ENCODE measurements around the gene ZNF76. TPM values are rescaled to one million over a fixed set of nuclear protein-coding genes. Genes with fewer than 3 reads are reported as not detected.

Gene ZNF76
- total and polyA plus RNA-seq, 10 of the 15 experiments (the other 5 are each of a cell fraction or from before 2014, with no cell fraction given): 2.8 to 41.0 (median 24.8) TPM

GRCh38 chr6:35273822-35274559 is 14.5 kb downstream of the ZNF76 start (continued):
- no peak for TF ChIP-seq ATF2 (IDR thresholded peaks at IDR 0.05; ENCODE audit: low read length)

DNA sequence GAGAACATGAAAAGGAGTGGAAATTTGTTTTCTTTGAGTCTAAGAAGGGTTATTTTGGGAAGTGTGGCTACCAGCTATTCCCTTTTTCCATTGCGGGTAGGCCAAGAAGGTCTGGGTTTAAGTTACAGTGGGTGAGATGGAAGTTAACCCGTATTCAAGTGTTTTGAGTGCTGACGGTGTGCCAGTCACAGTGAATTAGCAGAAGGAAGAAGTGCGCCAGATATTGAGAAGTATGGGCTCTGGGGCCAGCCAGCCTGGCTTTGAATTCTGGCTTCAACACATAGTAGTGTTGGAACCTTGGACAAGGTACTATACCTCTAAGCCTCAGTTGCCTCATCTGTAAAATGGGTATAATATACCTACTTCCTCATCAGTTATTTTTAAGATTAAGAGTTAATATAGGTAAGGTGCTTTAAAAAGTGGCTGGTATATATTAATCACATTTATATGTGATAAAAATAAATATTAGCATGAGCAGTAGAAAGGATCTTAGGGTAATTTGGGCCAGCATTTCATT is 16.3 kb downstream of the ZNF76 start:
- no peak for ATAC-seq
- no peak for FAIRE-seq
- BruUV-seq (replicated peaks): no TSS peak
- H3K79me2 ChIP-seq (ENCODE audit: control insufficient read depth, insufficient read depth, low read length): no peaks in the 10 kb centered on the region
- ChIA-PET RAD21 (ENCODE audit: unreplicated experiment) (no interaction called here), CTCF (no interaction called here), POLR2A (no interaction called here), SMC1A (ENCODE audit: uncharacterized antibody, unreplicated experiment) (interaction anchor here (1.0 kb wide), 1 partner anchor 10 kb away, joined by 3 read pairs; no protein-coding TSS in a partner anchor)
- H3K4me2 ChIP-seq (ENCODE audit: control insufficient read depth, insufficient read depth): no peak overlapping the region
- intact Hi-C loops (cut with micrococcal nuclease; ENCODE audit: unreplicated experiment) (no loop called here), in situ Hi-C loops (cut with MboI) (no loop called here)
- no peak for DNase-seq (ENCODE audit: low read depth, low spot score)
- TF ChIP-seq RB1 (IDR thresholded peaks at IDR 0.05; ENCODE audit: borderline replicate concordance) (no peak), POLR2AphosphoS2 (IDR thresholded peaks at IDR 0.05; ENCODE audit: low read depth, low read length) (no peak), POU2F2 (IDR thresholded peaks at IDR 0.05; ENCODE audit: borderline replicate concordance, low read depth, low read length) (no peak), FOXM1 (IDR thresholded peaks at IDR 0.05; ENCODE audit: low read depth, low read length) (no peak)
- TF ChIP-seq, protein P1, sequence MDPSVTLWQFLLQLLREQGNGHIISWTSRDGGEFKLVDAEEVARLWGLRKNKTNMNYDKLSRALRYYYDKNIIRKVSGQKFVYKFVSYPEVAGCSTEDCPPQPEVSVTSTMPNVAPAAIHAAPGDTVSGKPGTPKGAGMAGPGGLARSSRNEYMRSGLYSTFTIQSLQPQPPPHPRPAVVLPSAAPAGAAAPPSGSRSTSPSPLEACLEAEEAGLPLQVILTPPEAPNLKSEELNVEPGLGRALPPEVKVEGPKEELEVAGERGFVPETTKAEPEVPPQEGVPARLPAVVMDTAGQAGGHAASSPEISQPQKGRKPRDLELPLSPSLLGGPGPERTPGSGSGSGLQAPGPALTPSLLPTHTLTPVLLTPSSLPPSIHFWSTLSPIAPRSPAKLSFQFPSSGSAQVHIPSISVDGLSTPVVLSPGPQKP (IDR thresholded peaks at IDR 0.05; ENCODE audit: low read depth, low read length): no peak
- no peak overlapping the region for H3K9ac ChIP-seq (ENCODE audit: control insufficient read depth, insufficient read depth, low read length)
- 98% methylated on average over 4 of the region's 4 CpGs for WGBS (ENCODE audit: insufficient coverage, insufficient replicate concordance, low lambda C conversion rate, missing lambda C conversion rate)
- no peaks in the 10 kb centered on the region; a peak in 1 of 4 replicates for H3K36me3 ChIP-seq (ENCODE audit: control insufficient read depth in 2 of 2, insufficient read depth in 2 of 2, low read length in 1 of 2)
- no peaks in the 10 kb centered on the region for H3K4me1 ChIP-seq (ENCODE audit: control insufficient read depth, insufficient read depth, low read length)
- no peak overlapping the region for H3K4me3 ChIP-seq
- no peaks in the 10 kb centered on the region for H3K27me3 ChIP-seq (replicated peaks in 1 of 2; ENCODE audit: control insufficient read depth in 2 of 2, insufficient read depth in 2 of 2, low read length in 1 of 2)
- H4K20me1 ChIP-seq (ENCODE audit: control insufficient read depth, insufficient read depth): no peaks in the 10 kb centered on the region
- no peak overlapping the region for H2AFZ ChIP-seq (ENCODE audit: control insufficient read depth, low read depth, low read length)
- no peaks in the 10 kb centered on the region for H3K9me3 ChIP-seq (replicated peaks; ENCODE audit: control insufficient read depth, insufficient read depth, low read length)
- no peak overlapping the region for H3K27ac ChIP-seq (ENCODE audit: control insufficient read depth, insufficient read depth)

Measured in GM12878 (cell line).